Immature natural killer cell (primary cell): ENCODE results near the gene OR2Y1. TPM values are rescaled to one million over a fixed set of nuclear protein-coding genes. Genes with fewer than 3 reads are reported as not detected.
"Not testable (repeated sequence)": the region's sequence is repeated elsewhere in the genome, so short reads cannot be mapped to it uniquely, and the experiment has no call there.

Source experiments
- DNase-seq, 3 donors: peaks; one replicate each; pipeline ENCODE4 v3.0.0; 2022; ENCODE audit warnings: mixed read lengths in 1 of 3
- H3K27ac Mint-ChIP-seq, 6 donors: one replicate each; pipeline ENCODE4 v1.8.0; 2020; ENCODE audit warnings: mixed read lengths in 6 of 6, mild to moderate bottlenecking in 5 of 6, inconsistent platforms in 4 of 6, moderate library complexity in 3 of 6
- H3K27me3 Mint-ChIP-seq, 3 donors: one replicate each; pipeline ENCODE4 v1.8.0; 2020 to 2021; ENCODE audit warnings: low read depth in 3 of 3, mild to moderate bottlenecking in 3 of 3, mixed read lengths in 3 of 3, moderate library complexity in 3 of 3, inconsistent platforms in 1 of 3
- H3K36me3 Mint-ChIP-seq, 3 donors: one replicate each; pipeline ENCODE4 v1.8.0; 2020; ENCODE audit warnings: mixed read lengths in 3 of 3, inconsistent platforms in 2 of 3, mild to moderate bottlenecking in 2 of 3
- H3K4me1 Mint-ChIP-seq, 2 donors: one replicate each; pipeline ENCODE4 v1.8.0; 2020; ENCODE audit warnings: inconsistent platforms in 2 of 2, mild to moderate bottlenecking in 2 of 2, mixed read lengths in 2 of 2, moderate library complexity in 1 of 2
- H3K4me3 Mint-ChIP-seq, 5 donors: one replicate each; pipeline ENCODE4 v1.8.0; 2020; ENCODE audit warnings: mild to moderate bottlenecking in 5 of 5, mixed read lengths in 5 of 5, inconsistent platforms in 3 of 5, moderate library complexity in 3 of 5
- H3K9me3 Mint-ChIP-seq, 6 donors: one replicate each; pipeline ENCODE4 v1.8.0; 2020; ENCODE audit warnings: mild to moderate bottlenecking in 6 of 6, mixed read lengths in 6 of 6, inconsistent platforms in 4 of 6, moderate library complexity in 3 of 6
- polyA plus RNA-seq, 3 donors: library from polyadenylated mRNA; unstranded; fragments of 300-500 nt; fragmentation: Illumina TruSeq; gene quantifications; one replicate each; pipeline ENCODE4 v1.2.3, GENCODE V29; 2021

OR2Y1 gene, protein sequence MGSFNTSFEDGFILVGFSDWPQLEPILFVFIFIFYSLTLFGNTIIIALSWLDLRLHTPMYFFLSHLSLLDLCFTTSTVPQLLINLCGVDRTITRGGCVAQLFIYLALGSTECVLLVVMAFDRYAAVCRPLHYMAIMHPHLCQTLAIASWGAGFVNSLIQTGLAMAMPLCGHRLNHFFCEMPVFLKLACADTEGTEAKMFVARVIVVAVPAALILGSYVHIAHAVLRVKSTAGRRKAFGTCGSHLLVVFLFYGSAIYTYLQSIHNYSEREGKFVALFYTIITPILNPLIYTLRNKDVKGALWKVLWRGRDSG
- polyA plus RNA-seq: not detected

DNA sequence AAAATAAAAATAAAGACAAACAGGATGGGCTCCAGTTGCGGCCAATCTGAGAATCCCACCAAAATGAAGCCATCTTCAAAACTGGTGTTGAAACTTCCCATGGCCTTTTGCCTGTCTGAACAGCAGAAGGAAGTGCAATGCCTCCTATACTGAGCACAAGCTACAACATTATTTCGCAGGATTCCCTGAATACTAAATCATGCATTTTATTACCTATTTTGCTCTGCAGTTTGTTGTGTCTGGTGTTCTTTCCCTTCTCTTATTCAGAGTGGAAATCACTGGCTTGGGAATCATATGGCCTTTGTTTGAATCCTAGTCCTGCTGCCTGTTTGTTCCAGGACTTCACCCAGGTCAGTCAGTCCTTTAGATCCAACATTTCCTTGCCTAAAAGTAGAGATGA is at the start of gene OR2Y1:
Gene OR2Y1, minus strand, starts transcription at position 101 of the 400 bp plus-strand sequence. Its CDS starts 0 bp downstream, at position 101.
- peak within 1 kb of the TSS in 1 of 6 donors; percentile 37 for H3K27ac Mint-ChIP-seq
- no peaks in the 10 kb centered on the region for H3K4me1 Mint-ChIP-seq
- H3K9me3 Mint-ChIP-seq: peaks cover 0 to 1% (median 0%) of the 10 kb centered on the region in 6 donors
- peaks cover 0 to 11% (median 5%) of the 10 kb centered on the region in 3 donors for H3K27me3 Mint-ChIP-seq
- DNase-seq: no peak
- peaks cover 0 to 3% (median 0%) of the 10 kb centered on the region in 3 donors for H3K36me3 Mint-ChIP-seq
- H3K4me3 Mint-ChIP-seq: no peak within 1 kb of the TSS

DNA sequence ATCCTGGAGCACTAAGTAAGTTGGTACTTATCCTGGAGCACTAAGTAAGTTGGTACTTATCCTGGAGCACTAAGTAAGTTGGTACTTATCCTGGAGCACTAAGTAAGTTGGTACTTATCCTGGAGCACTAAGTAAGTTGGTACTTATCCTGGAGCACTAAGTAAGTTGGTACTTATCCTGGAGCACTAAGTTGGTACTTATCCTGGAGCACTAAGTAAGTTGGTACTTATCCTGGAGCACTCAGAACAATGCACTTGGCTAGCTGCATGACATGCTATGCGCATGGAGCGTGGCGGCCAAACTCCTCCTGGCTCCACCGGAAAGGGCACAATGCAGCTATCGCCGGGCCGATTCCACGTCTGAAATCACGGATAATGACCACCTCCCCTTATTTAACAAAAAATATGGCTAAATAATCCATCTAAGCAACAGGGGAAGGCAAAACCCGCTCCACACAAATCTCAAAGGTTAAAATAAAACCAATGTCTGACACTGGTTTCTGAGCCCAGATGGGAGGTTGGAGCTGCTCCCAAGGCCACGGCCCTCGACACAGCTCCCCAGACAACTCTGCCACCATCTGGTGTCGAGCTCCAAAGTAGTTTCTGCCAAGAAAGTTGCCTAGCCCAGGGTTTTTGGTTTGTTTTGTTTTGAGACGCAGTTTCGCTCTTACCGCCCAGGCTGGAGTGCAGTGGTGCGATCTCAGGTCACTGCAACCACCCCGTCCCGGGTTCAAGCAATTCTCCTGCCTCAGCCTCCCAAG is 49.0 kb upstream of the OR2Y1 start:
- not testable (repeated sequence) for H3K36me3 Mint-ChIP-seq, DNase-seq, H3K9me3 Mint-ChIP-seq, H3K27me3 Mint-ChIP-seq, H3K4me3 Mint-ChIP-seq
- Mint-ChIP-seq H3K27ac (peak overlapping the region in 2 of 6 donors; percentile 30 to 40), H3K4me1 (peaks cover 49 to 74% of the 10 kb centered on the region in 2 donors)

DNA sequence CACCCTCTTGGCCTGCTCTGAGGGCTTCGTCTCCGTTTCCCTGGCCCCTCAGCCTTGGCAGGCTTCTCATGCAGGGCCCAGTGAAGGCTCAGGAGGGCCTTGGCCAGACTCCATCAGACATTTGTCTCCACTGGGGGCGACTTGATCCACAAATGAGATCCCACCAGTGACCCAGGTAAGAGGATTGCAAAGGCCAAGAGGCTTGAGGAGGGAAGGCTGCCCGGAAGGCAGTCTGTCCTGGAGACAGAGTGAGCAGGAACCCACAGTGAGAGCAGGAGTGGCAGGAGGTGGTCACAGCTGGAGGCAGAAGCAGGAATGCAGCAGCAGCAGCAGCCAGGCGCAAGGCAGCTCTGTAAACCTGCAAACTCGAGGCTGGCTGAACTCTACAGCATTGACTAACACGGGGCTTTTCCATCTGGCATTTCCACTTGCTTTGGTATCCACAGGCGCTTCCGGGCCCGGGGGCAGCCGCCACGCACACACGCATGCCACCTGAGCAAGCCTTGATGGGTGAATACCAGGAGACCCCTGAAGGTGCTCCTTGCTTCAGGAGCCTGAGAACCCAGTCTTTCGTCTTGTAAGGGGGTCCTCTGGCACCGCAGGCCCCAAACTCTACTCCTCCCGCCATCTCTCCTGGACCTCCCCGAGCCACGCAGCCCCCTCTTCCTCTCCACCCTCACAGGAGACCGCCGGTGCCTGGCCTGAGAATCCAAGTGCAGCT is 48.0 kb upstream of the OR2Y1 start:
- Mint-ChIP-seq H3K4me1 (peaks cover 43 to 67% of the 10 kb centered on the region in 2 donors), H3K9me3 (no peaks in the 10 kb centered on the region), H3K4me3 (no peak overlapping the region), H3K27me3 (peaks cover 2 to 6% (median 2%) of the 10 kb centered on the region in 3 donors), H3K27ac (peak overlapping the region in 4 of 6 donors; percentile 9 to 86 (median 57)), H3K36me3 (peaks cover 0 to 7% (median 0%) of the 10 kb centered on the region in 3 donors)
- DNase-seq: no peak

DNA sequence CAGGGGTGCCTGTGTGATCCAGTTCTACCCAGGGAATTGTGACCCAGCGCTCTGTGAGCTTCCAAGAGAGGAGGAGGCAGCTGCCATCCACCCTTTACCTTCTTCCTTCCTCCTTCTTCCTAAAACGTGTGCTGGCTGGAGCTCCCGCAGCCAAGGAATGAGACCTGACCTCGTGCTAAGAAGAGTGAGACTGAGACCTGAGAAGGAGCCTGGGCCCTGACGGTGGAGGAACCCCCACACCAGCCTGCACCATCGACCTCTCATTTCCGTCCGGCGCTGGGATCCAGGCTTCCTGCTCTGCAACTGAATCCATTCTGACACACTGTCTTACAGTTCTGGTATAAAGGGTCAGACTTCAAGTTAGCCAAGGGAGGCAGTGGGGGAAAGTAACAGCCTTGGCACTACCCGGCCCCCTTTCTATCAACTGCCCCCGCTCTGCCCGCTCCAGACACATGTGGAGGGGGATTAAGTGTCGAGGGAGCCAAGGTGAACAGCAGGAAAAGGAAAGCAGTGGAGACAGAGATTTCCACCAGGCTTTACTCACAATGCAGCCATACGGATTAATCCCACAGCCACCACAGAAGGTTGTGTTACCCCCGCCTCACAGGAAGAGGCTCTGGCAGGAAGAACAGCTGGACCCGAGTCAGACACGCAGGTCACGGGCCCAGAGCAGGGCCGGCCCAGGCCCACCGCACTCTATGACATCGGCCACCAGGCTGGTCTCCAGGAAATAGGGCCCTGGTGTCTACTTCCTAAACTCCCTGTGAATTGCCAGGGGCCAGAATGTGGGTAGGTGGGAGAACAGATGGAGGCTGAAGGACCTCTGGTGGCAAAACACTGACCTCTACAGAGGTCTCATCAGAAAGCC is 46.9 kb upstream of the OR2Y1 start:
- H3K27ac Mint-ChIP-seq: peak overlapping the region; percentile 75 to 87 (median 80)
- H3K4me1 Mint-ChIP-seq: peaks cover 41 to 66% of the 10 kb centered on the region in 2 donors
- H3K4me3 Mint-ChIP-seq: no peak overlapping the region
- no peak for DNase-seq
- peaks cover 0 to 7% (median 0%) of the 10 kb centered on the region in 3 donors for H3K36me3 Mint-ChIP-seq
- H3K27me3 Mint-ChIP-seq: peaks cover 2 to 6% (median 2%) of the 10 kb centered on the region in 3 donors
- no peaks in the 10 kb centered on the region for H3K9me3 Mint-ChIP-seq

DNA sequence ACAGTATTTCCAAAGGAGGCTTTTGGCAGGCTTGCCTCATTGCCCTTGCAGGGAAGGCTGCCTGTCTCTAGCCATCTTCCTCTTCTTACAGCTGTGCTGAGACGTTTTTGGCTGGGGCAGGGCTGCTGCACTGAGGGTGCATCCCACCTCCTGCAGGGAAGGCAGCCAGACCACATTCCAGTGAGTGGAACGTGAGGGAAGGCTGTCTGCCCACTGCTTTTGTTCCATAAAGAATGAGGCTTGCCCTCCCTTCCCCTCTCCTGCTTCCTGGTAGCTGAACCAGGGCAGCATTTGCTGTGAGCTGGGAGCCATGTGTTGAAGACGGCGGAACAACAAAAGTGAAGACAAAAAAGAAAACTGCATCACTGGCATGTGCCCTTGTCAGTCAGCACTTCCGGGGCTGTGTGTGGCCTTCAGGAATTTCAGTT is 46.0 kb upstream of the OR2Y1 start:
- peaks cover 0 to 4% (median 0%) of the 10 kb centered on the region in 3 donors for H3K36me3 Mint-ChIP-seq
- H3K27ac Mint-ChIP-seq: peak overlapping the region; percentile 31 to 87 (median 80)
- H3K27me3 Mint-ChIP-seq: peaks cover 2 to 4% (median 2%) of the 10 kb centered on the region in 3 donors
- no peak for DNase-seq
- no peak overlapping the region for H3K4me3 Mint-ChIP-seq
- H3K9me3 Mint-ChIP-seq: no peaks in the 10 kb centered on the region
- H3K4me1 Mint-ChIP-seq: peaks cover 36 to 59% of the 10 kb centered on the region in 2 donors

DNA sequence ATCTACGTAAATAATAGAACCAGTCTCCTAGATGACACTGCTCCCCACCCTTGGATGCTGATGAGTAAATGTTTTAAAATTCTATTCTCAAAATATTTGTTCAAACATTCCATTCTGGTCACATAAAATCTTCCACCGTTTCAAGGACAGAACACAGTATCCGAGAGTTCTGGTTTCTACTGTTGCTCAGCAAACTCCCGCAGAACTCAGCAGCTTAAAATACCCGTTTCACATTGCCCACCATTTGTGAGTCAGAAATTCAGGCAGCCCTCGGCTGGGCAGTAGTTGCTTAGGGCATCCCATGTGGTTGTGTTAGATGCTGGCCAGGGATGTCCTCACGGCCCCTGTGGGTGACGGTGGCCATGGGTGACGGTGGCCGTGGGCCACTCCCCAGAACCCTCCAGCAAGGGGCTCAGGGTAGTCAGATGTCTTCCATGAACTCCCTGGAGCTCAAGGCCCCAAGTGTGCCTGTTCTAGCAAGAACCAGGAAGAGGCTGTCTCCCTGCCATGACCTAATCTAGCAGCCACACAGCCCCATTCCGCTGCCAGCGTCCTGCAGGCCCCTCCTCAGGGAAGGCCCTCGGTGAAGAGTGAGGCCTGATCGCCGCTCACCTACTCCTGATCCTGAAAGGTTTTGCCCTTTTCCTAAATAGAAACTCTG is 45.4 kb upstream of the OR2Y1 start:
- Mint-ChIP-seq H3K9me3 (no peaks in the 10 kb centered on the region), H3K4me3 (no peak overlapping the region), H3K27ac (peak overlapping the region in 5 of 6 donors; percentile 31 to 87 (median 80)), H3K36me3 (peaks cover 0 to 1% (median 0%) of the 10 kb centered on the region in 3 donors), H3K27me3 (peaks cover under 1 to 4% (median 2%) of the 10 kb centered on the region in 3 donors), H3K4me1 (peaks cover 33 to 53% of the 10 kb centered on the region in 2 donors)
- DNase-seq: no peak

DNA sequence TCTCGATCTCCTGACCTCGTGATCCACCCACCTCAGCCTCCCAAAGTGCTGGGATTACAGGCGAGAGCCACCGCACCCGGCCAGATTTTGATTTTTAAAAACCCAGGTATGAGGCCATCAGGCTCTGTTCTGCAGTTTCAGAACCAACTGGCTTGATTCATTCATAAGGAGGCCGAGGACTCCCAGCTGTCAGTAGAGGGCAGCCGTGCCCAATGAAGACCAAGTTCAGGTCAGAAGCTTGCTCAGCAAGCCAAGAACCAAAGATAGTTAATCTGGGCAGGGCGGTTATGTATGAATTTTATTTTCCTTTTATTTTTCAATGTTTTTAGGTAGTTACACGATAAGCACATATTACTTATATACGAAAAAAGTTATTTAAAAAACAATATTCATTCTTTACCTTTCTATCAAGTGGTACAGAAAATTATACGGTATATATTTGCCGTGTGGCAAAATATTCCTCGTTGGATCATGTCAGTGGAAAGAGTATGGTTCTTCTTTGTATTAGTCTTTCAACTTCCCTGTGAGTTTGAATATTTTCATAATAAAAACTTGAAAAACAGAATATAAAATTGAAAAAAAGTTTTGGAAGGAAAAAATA is 44.7 kb upstream of the OR2Y1 start:
- DNase-seq: peak; percentile 58 to 74 (median 61)
- no peaks in the 10 kb centered on the region for H3K36me3 Mint-ChIP-seq
- peaks cover 0 to 3% (median 2%) of the 10 kb centered on the region in 3 donors for H3K27me3 Mint-ChIP-seq
- H3K4me3 Mint-ChIP-seq: no peak overlapping the region
- no peaks in the 10 kb centered on the region for H3K9me3 Mint-ChIP-seq
- H3K27ac Mint-ChIP-seq: peak overlapping the region in 4 of 6 donors; percentile 16 to 66 (median 20)
- peaks cover 27 to 47% of the 10 kb centered on the region in 2 donors for H3K4me1 Mint-ChIP-seq

DNA sequence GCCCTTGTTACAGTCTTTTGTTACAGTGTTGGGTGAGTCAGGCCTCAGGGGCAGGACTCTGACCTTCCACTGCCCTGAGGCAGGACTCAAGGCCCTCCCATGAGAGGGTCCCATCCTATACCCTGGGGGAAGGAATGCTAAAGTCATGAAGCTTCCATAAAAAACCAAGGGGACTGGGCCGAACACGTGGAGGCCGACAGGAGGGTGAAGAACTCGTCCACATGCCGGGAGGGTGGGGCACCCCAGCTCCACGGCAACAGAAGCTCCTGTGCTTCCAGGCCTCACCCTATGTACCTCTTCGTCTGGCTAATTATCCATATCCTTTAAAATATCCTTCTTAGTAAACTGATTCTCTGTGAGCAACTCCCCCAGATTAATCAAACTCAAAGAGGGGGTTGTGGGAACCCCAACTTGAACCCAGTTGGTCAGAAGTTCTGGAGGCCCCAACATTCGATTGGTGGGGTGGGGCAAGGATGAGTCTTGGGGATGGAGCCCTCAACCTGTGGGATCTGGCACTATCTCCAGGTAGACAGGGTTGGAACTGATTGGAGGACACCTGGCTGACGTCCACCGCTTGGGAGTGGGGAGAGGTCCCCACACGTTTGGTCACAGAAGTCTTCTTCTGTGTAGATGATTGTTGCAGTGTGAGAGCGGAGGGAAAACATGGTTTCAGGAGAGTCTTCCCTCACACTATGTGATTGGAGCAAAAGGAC is 43.6 kb upstream of the OR2Y1 start:
- Mint-ChIP-seq H3K4me3 (no peak overlapping the region), H3K4me1 (peaks cover 27 to 47% of the 10 kb centered on the region in 2 donors), H3K27me3 (peaks cover 0 to 2% (median 0%) of the 10 kb centered on the region in 3 donors), H3K27ac (peak overlapping the region in 4 of 6 donors; percentile 7 to 70 (median 40)), H3K36me3 (no peaks in the 10 kb centered on the region), H3K9me3 (no peaks in the 10 kb centered on the region)
- DNase-seq: no peak

DNA sequence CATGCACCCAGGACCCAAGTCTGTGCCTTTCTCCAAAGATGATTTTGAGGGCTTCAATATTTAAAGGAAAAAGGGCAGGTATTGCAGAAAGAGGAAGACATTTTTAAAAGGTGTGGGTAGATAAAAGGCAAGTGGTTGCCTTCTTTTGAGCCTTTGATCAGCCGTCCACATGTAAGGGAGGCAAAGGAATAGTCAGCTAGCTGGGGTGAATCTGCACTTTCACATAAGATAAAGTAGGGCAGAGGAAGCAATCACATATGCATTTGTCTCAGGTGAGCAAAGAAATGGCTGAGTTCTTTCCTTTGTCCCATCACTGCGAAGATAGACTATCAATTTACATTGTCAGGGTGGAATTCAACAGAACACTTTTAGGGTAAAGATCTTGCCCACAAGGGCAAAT is 42.9 kb upstream of the OR2Y1 start:
- Mint-ChIP-seq H3K36me3 (no peaks in the 10 kb centered on the region), H3K4me1 (peaks cover 27 to 39% of the 10 kb centered on the region in 2 donors), H3K9me3 (no peaks in the 10 kb centered on the region), H3K27me3 (no peaks in the 10 kb centered on the region), H3K4me3 (no peak overlapping the region), H3K27ac (peak overlapping the region in 5 of 6 donors; percentile 8 to 60 (median 40))
- no peak for DNase-seq

DNA sequence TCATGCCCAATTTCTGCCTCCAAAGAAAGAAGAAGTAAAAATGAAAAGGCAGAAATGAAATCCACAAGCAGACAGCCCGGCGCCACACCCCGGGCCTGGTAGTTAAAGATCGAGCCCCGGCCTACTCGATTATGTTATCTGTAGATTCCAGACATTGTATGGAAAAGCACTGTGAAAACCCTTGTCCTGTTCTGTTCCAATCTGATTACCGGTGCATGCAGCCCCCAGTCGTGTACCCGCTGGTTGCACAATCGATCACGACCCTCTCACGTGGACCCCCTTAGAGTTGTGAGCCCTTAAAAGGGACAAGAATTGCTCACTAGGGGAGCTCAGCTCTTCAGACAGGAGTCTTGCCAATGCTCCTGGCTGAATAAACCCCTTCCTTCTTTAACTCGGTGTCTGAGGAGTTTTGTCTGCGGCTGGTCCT is 42.1 kb upstream of the OR2Y1 start:
- H3K36me3 Mint-ChIP-seq, H3K9me3 Mint-ChIP-seq, DNase-seq, H3K27me3 Mint-ChIP-seq, H3K4me3 Mint-ChIP-seq: not testable (repeated sequence)
- peak overlapping the region in 2 of 6 donors; percentile 48 to 65 for H3K27ac Mint-ChIP-seq
- H3K4me1 Mint-ChIP-seq: peaks cover 21 to 31% of the 10 kb centered on the region in 2 donors

DNA sequence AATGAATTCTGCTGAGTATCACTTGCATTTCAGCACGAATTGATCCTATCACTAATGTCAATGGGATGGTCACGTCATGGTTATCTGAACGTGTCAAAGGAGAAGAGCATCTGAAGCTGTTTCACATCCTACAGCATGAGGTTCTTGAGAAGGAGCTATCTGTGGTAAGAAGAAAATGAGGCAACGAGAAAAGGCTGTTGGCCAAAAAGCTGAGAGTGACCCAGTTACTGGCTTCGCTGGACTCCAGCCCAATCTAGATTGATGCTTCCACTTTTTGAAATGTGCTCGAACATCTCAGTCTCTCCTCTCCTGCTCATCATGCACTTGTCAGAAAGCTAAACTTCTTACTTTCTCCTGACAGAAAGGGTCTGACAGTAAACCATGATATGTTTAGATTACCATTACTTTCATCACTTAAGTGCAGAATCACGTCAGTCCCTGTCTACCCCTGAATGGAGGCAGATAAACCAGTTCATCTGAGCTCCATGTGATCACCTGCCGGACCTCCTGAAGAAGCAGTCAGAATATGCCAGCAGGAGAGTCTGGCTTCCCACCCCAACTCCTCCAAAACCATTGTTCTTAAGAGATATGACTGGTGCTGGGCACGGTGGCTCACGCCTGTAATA is 40.2 kb upstream of the OR2Y1 start:
- Mint-ChIP-seq H3K36me3 (no peaks in the 10 kb centered on the region), H3K9me3 (no peaks in the 10 kb centered on the region), H3K27me3 (peaks cover 0 to 2% (median 0%) of the 10 kb centered on the region in 3 donors), H3K4me3 (no peak overlapping the region), H3K27ac (peak overlapping the region in 2 of 6 donors; percentile 7 to 59), H3K4me1 (peaks cover 5 to 13% of the 10 kb centered on the region in 2 donors)
- DNase-seq: no peak
